Renal pelvis (tissue), 4 donors: ENCODE results near the gene ZNF26. TPM values are rescaled to one million over a fixed set of nuclear protein-coding genes. Genes with fewer than 3 reads are reported as not detected.

Experiments
- DNase-seq: peaks from one replicate; pipeline ENCODE4 v3.0.0-alpha.2; 2013
- polyA plus RNA-seq, 3 donors: library from polyadenylated mRNA; unstranded; fragments of 120-200 nt; gene quantifications; one replicate each; pipeline ENCODE4 v1.2.1, GENCODE V29; 2013; ENCODE audit not compliant: insufficient read length in 3 of 3

The ZNF26 gene
- polyA plus RNA-seq, 3 donors: 11.2 to 16.6 (median 14.5) TPM

DNA sequence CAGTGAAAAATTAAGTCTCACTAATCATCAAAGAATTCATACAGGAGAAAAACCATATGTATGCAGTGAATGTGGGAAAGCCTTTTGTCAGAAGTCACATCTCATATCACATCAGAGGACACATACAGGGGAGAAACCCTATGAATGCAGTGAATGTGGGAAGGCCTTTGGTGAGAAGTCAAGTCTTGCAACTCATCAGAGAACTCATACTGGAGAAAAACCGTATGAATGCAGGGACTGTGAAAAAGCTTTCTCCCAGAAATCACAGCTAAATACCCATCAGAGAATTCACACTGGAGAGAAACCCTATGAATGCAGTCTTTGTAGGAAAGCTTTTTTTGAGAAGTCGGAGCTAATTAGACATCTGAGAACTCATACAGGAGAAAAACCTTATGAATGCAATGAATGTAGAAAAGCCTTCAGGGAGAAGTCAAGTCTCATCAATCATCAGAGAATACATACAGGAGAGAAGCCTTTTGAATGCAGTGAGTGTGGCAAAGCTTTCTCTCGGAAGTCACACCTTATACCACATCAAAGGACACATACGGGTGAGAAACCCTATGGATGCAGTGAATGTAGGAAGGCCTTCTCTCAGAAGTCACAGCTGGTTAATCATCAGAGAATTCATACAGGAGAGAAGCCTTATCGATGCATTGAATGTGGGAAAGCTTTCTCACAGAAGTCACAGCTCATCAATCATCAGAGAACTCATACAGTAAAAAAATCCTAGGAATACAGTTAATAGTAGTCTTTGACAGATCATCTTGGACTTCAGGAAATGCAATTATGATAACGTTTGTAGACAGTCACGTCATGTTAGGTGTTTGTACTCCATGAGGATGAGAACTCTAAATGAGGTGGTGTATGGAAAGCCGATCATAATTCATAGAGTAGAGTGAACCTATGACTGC, 72.3 kb downstream of the ZNF26 start:
- no peak for DNase-seq

DNA sequence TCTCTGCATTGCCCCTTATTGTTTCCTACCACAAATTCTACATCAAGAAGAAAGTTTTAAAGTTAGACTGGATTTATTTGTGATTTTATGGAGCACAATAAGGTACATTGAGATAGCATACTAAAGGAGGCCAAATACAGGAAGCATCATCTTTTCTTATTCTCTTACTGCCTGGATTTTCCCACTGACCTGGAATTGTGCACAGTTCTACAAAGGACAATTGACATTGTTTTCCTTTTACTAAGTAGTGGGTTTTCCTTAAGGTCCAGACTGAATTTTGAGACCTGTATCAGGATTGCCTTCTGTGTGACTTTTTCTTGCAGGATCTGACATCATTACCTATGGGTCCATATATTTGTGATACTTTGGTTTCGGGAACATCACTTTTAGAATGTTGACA, 75.8 kb downstream of the ZNF26 start:
- no peak for DNase-seq

DNA sequence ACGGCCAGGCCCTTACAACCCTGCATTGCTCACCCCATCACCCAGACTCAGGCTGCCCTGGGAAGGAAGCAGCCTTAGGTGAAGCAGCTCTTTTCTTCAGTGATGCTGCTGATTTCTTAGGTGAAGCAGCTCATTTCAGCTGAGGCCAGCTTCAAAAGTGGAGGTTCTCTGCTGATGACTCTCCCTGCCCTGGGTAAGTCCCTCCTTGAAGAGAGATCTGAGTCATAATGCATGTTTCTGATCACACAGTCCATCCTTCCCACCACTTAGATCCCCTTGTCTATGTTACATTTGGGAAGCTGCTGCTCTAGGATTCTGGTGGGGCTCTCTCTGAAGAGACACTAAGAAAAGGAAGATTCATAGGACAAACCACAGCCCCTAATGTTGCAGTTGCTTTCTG, 77.4 kb downstream of the ZNF26 start:
- no peak for DNase-seq

DNA sequence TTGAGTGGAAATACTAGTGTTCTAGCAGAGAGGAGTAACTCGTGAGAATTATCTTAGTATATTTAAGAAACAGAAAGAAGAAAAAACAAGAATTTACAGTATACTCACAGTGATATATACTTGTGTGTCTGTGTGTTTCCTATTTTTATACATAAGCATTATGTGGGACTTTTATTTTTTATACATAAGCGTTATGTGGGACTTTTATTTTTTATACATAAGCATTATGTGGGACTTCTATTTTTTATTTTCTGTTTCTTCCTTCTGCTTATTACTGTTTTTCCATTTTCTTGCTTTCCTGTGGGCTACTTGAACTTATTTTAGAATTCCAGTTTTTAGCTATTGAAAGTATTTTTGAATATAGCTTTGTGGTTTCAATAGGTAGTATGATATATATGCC, 87.7 kb downstream of the ZNF26 start:
- DNase-seq: no peak

Other genes with a start within 250 kb of the ZNF26 start
- 10 to 100 TPM; 60.6 to 79.2 (median 79.0) TPM for gene ANKLE2, start 224.5 kb upstream of the ZNF26 start, polyA plus RNA-seq
- 10 to 100 TPM; 27.3 to 36.7 (median 34.5) TPM for gene GOLGA3, start 157.5 kb upstream of the ZNF26 start, polyA plus RNA-seq
- gene CHFR, start 98.8 kb upstream of the ZNF26 start, polyA plus RNA-seq: 10 to 100 TPM; 18.9 to 33.0 (median 28.5) TPM
- 10 to 100 TPM; 19.6 to 32.8 (median 27.7) TPM for gene ZNF605, start 30.1 kb upstream of the ZNF26 start, polyA plus RNA-seq
- gene ZNF84, start 51.1 kb downstream of the ZNF26 start, polyA plus RNA-seq: 10 to 100 TPM; 56.6 to 84.9 (median 78.5) TPM
- gene ZNF140, start 94.6 kb downstream of the ZNF26 start, polyA plus RNA-seq: 10 to 100 TPM; 32.2 to 43.7 (median 41.8) TPM
- 1 to 10 TPM; 3.1 to 8.6 (median 7.8) TPM for gene ZNF891, start 143.9 kb downstream of the ZNF26 start, polyA plus RNA-seq
- 10 to 100 TPM; 17.3 to 30.0 (median 29.3) TPM for gene ZNF10, start 144.3 kb downstream of the ZNF26 start, polyA plus RNA-seq
- gene ZNF268, start 195.1 kb downstream of the ZNF26 start, polyA plus RNA-seq: 10 to 100 TPM; 29.5 to 31.0 (median 30.8) TPM
- gene ANHX, start 249.5 kb downstream of the ZNF26 start, polyA plus RNA-seq: under 1 TPM in 1 of 3 donors, not detected in 2; 0.06 TPM